HEK293 (cell line): ENCODE results near the gene STYXL1.
A peak's percentile ranks its signal among the peaks of the same experiment; 100 is the strongest.

Experiments
- BCL11A ChIP-seq: fragments of 450-650 bp; formaldehyde crosslinking; IDR thresholded peaks from 2 replicates; pipeline ENCODE4 v1.5.1; 2016; ENCODE audit warnings: low read depth, missing biosample characterization, missing genetic modification characterization
- BCL11B ChIP-seq: fragments of 450-650 bp; formaldehyde crosslinking; IDR thresholded peaks from 2 replicates; pipeline ENCODE4 v1.5.1; 2016; ENCODE audit warnings: low read depth, missing biosample characterization, missing genetic modification characterization
- GLIS2 ChIP-seq: fragments of 450-650 bp; formaldehyde crosslinking; IDR thresholded peaks from 2 replicates; pipeline ENCODE4 v1.5.1; 2016; ENCODE audit warnings: missing biosample characterization, missing genetic modification characterization
- KLF10 ChIP-seq: fragments of 450-650 bp; IDR thresholded peaks from 2 replicates; pipeline ENCODE4 v1.5.1; 2018; ENCODE audit warnings: missing biosample characterization, mild to moderate bottlenecking, missing genetic modification characterization
- KLF9 ChIP-seq: fragments of 450-650 bp; formaldehyde crosslinking; IDR thresholded peaks from 2 replicates; pipeline ENCODE4 v1.5.1; 2016; ENCODE audit warnings: missing biosample characterization, missing genetic modification characterization, low read depth
- MZF1 ChIP-seq: fragments of 450-650 bp; formaldehyde crosslinking; IDR thresholded peaks from 2 replicates; pipeline ENCODE4 v1.5.1; 2017; ENCODE audit warnings: missing biosample characterization, missing genetic modification characterization, borderline replicate concordance
- OSR2 ChIP-seq: fragments of 450-650 bp; formaldehyde crosslinking; IDR thresholded peaks from 2 replicates; pipeline ENCODE4 v1.5.1; 2016; ENCODE audit warnings: missing biosample characterization, missing genetic modification characterization
- PRDM6 ChIP-seq: fragments of 450-650 bp; formaldehyde crosslinking; IDR thresholded peaks from 2 replicates; pipeline ENCODE4 v1.5.1; 2017; ENCODE audit warnings: missing biosample characterization, missing genetic modification characterization
- ZBTB8A ChIP-seq: fragments of 450-650 bp; formaldehyde crosslinking; IDR thresholded peaks from 2 replicates; pipeline ENCODE4 v1.5.1; 2016; ENCODE audit warnings: missing biosample characterization, missing genetic modification characterization
- ZEB2 ChIP-seq: fragments of 450-650 bp; formaldehyde crosslinking; IDR thresholded peaks from 2 replicates; pipeline ENCODE4 v1.5.1; 2016; ENCODE audit warnings: missing biosample characterization, missing genetic modification characterization
- ZFHX2 ChIP-seq: fragments of 450-650 bp; formaldehyde crosslinking; conservative IDR thresholded peaks from 2 replicates; pipeline ENCODE4 v1.5.1; 2016; ENCODE audit warnings: missing biosample characterization, missing genetic modification characterization
- ZNF184 ChIP-seq: fragments of 450-650 bp; IDR thresholded peaks from 2 replicates; pipeline ENCODE4 v1.5.1; 2018; ENCODE audit warnings: missing biosample characterization, mild to moderate bottlenecking, missing genetic modification characterization
- ZNF26 ChIP-seq: fragments of 450-650 bp; formaldehyde crosslinking; IDR thresholded peaks from 2 replicates; pipeline ENCODE4 v1.5.1; 2016; ENCODE audit warnings: missing biosample characterization, missing genetic modification characterization
- ZNF280D ChIP-seq: fragments of 450-650 bp; formaldehyde crosslinking; IDR thresholded peaks from 2 replicates; pipeline ENCODE4 v1.5.1; 2016; ENCODE audit warnings: missing biosample characterization, missing genetic modification characterization
- ZNF302 ChIP-seq: fragments of 450-650 bp; formaldehyde crosslinking; IDR thresholded peaks from 2 replicates; pipeline ENCODE4 v1.5.1; 2016; ENCODE audit warnings: missing biosample characterization, missing genetic modification characterization, low read depth
- ZNF341 ChIP-seq: fragments of 450-650 bp; formaldehyde crosslinking; IDR thresholded peaks from 2 replicates; pipeline ENCODE4; 2016; ENCODE audit warnings: low read depth, missing biosample characterization, missing genetic modification characterization
- ZNF449 ChIP-seq: fragments of 450-650 bp; formaldehyde crosslinking; IDR thresholded peaks from 2 replicates; pipeline ENCODE4 v1.5.1; 2017; ENCODE audit warnings: missing biosample characterization, mild to moderate bottlenecking, missing genetic modification characterization, moderate library complexity
- ZNF530 ChIP-seq: fragments of 450-650 bp; formaldehyde crosslinking; IDR thresholded peaks from 2 replicates; pipeline ENCODE4 v1.5.1; 2016; ENCODE audit warnings: low read depth, missing biosample characterization, missing genetic modification characterization
- ZNF785 ChIP-seq: fragments of 450-650 bp; formaldehyde crosslinking; IDR thresholded peaks from 2 replicates; pipeline ENCODE4 v1.5.1; 2016; ENCODE audit warnings: missing biosample characterization, missing genetic modification characterization
- ZNF791 ChIP-seq: fragments of 450-650 bp; formaldehyde crosslinking; IDR thresholded peaks from 2 replicates; pipeline ENCODE4 v1.5.1; 2016; ENCODE audit warnings: missing biosample characterization, missing genetic modification characterization
- ZSCAN16 ChIP-seq: fragments of 450-650 bp; formaldehyde crosslinking; IDR thresholded peaks from 2 replicates; pipeline ENCODE4 v1.5.1; 2016; ENCODE audit warnings: missing biosample characterization, missing genetic modification characterization

Gene STYXL1

GRCh38 chr7:75993689-75994387 lies 54.0 kb downstream of the STYXL1 start (continued):
- peak; percentile 47; the same call in 1 of the 2 replicates for TF ChIP-seq ZNF341
- TF ChIP-seq ZNF785 (tag by site-specific recombination) = no peak
- TF ChIP-seq KLF10 (tag by site-specific recombination) = no peak
- TF ChIP-seq ZFHX2 = peak; percentile 70
- TF ChIP-seq BCL11A = peak; percentile 75; the same call in 1 of the 2 replicates
- no peak for TF ChIP-seq ZNF26 (tag by site-specific recombination)
- TF ChIP-seq ZNF184 (tag by site-specific recombination) = no peak
- TF ChIP-seq ZEB2 (tag by site-specific recombination) = no peak
- no peak for TF ChIP-seq ZNF302 (tag by site-specific recombination)
- no peak for TF ChIP-seq ZSCAN16 (tag by site-specific recombination)
- TF ChIP-seq GLIS2 (tag by site-specific recombination) = peak; percentile 10; the same call in 1 of the 2 replicates
- 0 out of 2 replicates have a peak, but pooled peaks have one; percentile 23 for TF ChIP-seq KLF9 (tag by site-specific recombination)
- peak; percentile 79; the same call in 1 of the 2 replicates for TF ChIP-seq BCL11B (tag by site-specific recombination)
- no peak for TF ChIP-seq PRDM6 (tag by site-specific recombination)
- TF ChIP-seq OSR2 = no peak
- TF ChIP-seq ZBTB8A = 0 out of 2 replicates have a peak, but pooled peaks have one; percentile 13
- no peak for TF ChIP-seq MZF1 (tag by site-specific recombination)
- TF ChIP-seq ZNF449 (tag by site-specific recombination) = no peak
- TF ChIP-seq ZNF791 (tag by site-specific recombination) = no peak
- no peak for TF ChIP-seq ZNF530 (tag by site-specific recombination)
- TF ChIP-seq ZNF280D (tag by site-specific recombination) = no peak
